Measurements from ENCODE around the gene NPAS4.

Gene NPAS4

GRCh38 chr11:66467034-66467659 is 46.3 kb downstream of the NPAS4 start (continued):
- TF ChIP-seq ZNF624 (tag by site-specific recombination; IDR thresholded peaks at IDR 0.05): no peak
- TF ChIP-seq CTCF (tag by site-specific recombination; IDR thresholded peaks at IDR 0.05): peak; percentile 44; the same call in 1 of the 2 replicates

DNA sequence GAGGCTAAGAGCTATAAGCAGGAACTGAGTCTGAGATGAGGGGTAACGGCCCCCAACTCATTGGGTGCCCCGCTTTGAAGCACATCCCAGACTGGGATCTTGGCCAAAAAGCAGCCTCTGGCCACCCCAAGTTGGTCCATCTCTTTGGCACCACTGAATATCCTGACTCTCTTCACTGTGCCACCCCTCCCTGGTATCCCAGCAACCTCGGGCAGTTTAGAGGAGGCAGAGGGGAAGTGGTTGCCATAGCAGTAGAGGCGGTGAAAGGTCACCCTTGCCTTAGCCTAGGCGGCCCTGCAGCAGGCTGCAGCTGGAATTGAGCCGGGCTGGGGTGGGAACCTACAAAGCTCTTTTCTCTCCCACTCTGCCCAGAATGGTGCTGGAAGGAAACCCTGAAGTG is 46.9 kb downstream of the NPAS4 start:
- H3K4me3 ChIP-seq (ENCODE audit: low read depth, low read length): peak overlapping the region; percentile 53; the same call in 1 of the 2 replicates
- H3K36me3 ChIP-seq (ENCODE audit: control insufficient read depth in 2 of 2, insufficient read depth in 1 of 2, low read length in 2 of 2): peaks cover 0 to 35% of the 10 kb centered on the region in 2 experiments; a peak in 1 of 3 replicates
- TF ChIP-seq GLIS1 (tag by site-specific recombination; IDR thresholded peaks at IDR 0.05): no peak
- TF ChIP-seq, protein P1, sequence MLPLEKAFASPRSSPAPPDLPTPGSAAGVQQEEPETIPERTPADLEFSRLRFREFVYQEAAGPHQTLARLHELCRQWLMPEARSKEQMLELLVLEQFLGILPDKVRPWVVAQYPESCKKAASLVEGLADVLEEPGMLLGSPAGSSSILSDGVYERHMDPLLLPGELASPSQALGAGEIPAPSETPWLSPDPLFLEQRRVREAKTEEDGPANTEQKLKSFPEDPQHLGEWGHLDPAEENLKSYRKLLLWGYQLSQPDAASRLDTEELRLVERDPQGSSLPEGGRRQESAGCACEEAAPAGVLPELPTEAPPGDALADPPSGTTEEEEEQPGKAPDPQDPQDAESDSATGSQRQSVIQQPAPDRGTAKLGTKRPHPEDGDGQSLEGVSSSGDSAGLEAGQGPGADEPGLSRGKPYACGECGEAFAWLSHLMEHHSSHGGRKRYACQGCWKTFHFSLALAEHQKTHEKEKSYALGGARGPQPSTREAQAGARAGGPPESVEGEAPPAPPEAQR (tag by site-specific recombination; IDR thresholded peaks at IDR 0.05): no peak
- no peak for TF ChIP-seq ZNF585B (tag by site-specific recombination; IDR thresholded peaks at IDR 0.05)
- no peak for TF ChIP-seq ZNF629 (tag by site-specific recombination; IDR thresholded peaks at IDR 0.05)
- TF ChIP-seq ZSCAN30 (tag by site-specific recombination; IDR thresholded peaks at IDR 0.05): no peak
- no peak for TF ChIP-seq ZNF146 (tag by site-specific recombination; IDR thresholded peaks at IDR 0.05)
- no peak for TF ChIP-seq ZNF791 (tag by site-specific recombination; IDR thresholded peaks at IDR 0.05)
- no peak for TF ChIP-seq ZNF266 (tag by site-specific recombination; IDR thresholded peaks at IDR 0.05; ENCODE audit: low read depth)
- no peak for TF ChIP-seq KLF17 (tag by site-specific recombination; IDR thresholded peaks at IDR 0.05)
- no peak for TF ChIP-seq ZNF530 (tag by site-specific recombination; IDR thresholded peaks at IDR 0.05; ENCODE audit: low read depth)
- no peak for TF ChIP-seq ZNF837 (tag by site-specific recombination; IDR thresholded peaks at IDR 0.05)
- no peak for TF ChIP-seq ZNF24 (tag by site-specific recombination; IDR thresholded peaks at IDR 0.05)
- no peak for TF ChIP-seq ZNF423 (tag by site-specific recombination; IDR thresholded peaks at IDR 0.05)
- CTCF ChIA-PET: interaction anchor here (0.6 to 3.2 kb wide), 4 partner anchors 11 to 60 kb away, joined by 3 to 20 read pairs (median 10); partner anchors contain the start of gene DPP3
- H3K9me3 ChIP-seq (ENCODE audit: control insufficient read depth, insufficient read depth, low read depth, low read length): no peaks in the 10 kb centered on the region
- no peak overlapping the region; the same call in 1 of the 2 replicates for H3K27ac ChIP-seq (ENCODE audit: extremely low read depth, low read depth, low read length)
- POLR2A ChIA-PET: interaction anchor here (2.8 to 6.2 kb wide), 2 partner anchors 11 to 29 kb away, joined by 22 to 64 read pairs; partner anchors contain the start of genes DPP3 and MRPL11
- H3K4me1 ChIP-seq (ENCODE audit: control insufficient read depth, insufficient read depth, low read length): no peaks in the 10 kb centered on the region

- Histone ChIP-seq H3K9me3 (ENCODE audit: control insufficient read depth, insufficient read depth, low read depth, low read length) (no peaks in the 10 kb centered on the region), H3K4me3 (ENCODE audit: low read depth, low read length) (no peak overlapping the region), H3K36me3 (ENCODE audit: control insufficient read depth in 2 of 2, insufficient read depth in 1 of 2, low read length in 2 of 2) (peaks cover 0 to 44% of the 10 kb centered on the region in 2 experiments; a peak in 1 of 3 replicates), H3K4me1 (ENCODE audit: control insufficient read depth, insufficient read depth, low read length) (no peaks in the 10 kb centered on the region), H3K27ac (ENCODE audit: extremely low read depth, low read depth, low read length) (no peak overlapping the region)
- CTCF ChIA-PET: interaction anchor here (1.5 to 3.2 kb wide), 3 partner anchors 10 to 61 kb away, joined by 3 to 20 read pairs (median 17); partner anchors contain the start of genes DPP3 and MRPL11
- POLR2A ChIA-PET: interaction anchor here (1.1 to 6.2 kb wide), 2 partner anchors 11 to 48 kb away, joined by 3 to 64 read pairs; partner anchors contain the start of gene DPP3
- TF ChIP-seq ZNF341 (tag by site-specific recombination; IDR thresholded peaks at IDR 0.05; ENCODE audit: low read depth): no peak
- TF ChIP-seq GLI2 (tag by site-specific recombination; IDR thresholded peaks at IDR 0.05; ENCODE audit: borderline replicate concordance, low read depth): no peak
- TF ChIP-seq ZNF768 (tag by site-specific recombination; IDR thresholded peaks at IDR 0.05): no peak
- no peak for TF ChIP-seq ZNF664 (tag by site-specific recombination; IDR thresholded peaks at IDR 0.05)
- TF ChIP-seq, protein P2, sequence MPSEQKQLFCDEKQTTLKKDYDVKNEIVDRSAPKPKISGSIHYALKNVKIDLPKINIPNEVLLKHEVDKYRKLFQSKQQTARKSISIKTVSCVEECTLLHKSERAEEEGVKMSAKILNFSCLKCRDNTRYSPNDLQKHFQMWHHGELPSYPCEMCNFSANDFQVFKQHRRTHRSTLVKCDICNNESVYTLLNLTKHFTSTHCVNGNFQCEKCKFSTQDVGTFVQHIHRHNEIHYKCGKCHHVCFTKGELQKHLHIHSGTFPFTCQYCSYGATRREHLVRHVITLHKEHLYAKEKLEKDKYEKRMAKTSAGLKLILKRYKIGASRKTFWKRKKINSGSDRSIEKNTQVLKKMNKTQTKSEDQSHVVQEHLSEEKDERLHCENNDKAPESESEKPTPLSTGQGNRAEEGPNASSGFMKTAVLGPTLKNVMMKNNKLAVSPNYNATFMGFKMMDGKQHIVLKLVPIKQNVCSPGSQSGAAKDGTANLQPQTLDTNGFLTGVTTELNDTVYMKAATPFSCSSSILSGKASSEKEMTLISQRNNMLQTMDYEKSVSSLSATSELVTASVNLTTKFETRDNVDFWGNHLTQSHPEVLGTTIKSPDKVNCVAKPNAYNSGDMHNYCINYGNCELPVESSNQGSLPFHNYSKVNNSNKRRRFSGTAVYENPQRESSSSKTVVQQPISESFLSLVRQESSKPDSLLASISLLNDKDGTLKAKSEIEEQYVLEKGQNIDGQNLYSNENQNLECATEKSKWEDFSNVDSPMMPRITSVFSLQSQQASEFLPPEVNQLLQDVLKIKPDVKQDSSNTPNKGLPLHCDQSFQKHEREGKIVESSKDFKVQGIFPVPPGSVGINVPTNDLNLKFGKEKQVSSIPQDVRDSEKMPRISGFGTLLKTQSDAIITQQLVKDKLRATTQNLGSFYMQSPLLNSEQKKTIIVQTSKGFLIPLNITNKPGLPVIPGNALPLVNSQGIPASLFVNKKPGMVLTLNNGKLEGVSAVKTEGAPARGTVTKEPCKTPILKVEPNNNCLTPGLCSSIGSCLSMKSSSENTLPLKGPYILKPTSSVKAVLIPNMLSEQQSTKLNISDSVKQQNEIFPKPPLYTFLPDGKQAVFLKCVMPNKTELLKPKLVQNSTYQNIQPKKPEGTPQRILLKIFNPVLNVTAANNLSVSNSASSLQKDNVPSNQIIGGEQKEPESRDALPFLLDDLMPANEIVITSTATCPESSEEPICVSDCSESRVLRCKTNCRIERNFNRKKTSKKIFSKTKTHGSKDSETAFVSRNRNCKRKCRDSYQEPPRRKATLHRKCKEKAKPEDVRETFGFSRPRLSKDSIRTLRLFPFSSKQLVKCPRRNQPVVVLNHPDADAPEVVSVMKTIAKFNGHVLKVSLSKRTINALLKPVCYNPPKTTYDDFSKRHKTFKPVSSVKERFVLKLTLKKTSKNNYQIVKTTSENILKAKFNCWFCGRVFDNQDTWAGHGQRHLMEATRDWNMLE (tag by site-specific recombination; conservative IDR thresholded peaks at IDR 0.05; ENCODE audit: low read depth): no peak
- TF ChIP-seq ZNF423 (tag by site-specific recombination; IDR thresholded peaks at IDR 0.05): no peak
- no peak for TF ChIP-seq ZNF138 (tag by site-specific recombination; IDR thresholded peaks at IDR 0.05; ENCODE audit: borderline replicate concordance)
- no peak for TF ChIP-seq KLF17 (tag by site-specific recombination; IDR thresholded peaks at IDR 0.05)
- TF ChIP-seq ZNF521 (tag by site-specific recombination; IDR thresholded peaks at IDR 0.05): no peak
These were observed 47.9 kb downstream of the NPAS4 start for GRCh38 chr11:66468691-66469090.
